K562 (cell line): ENCODE results near the gene PUM2. TPM values are rescaled to one million over a fixed set of nuclear protein-coding genes. Genes with fewer than 3 reads are reported as not detected.

Source experiments
- ATAC-seq: fragments of 200-7000 bp; cut with Tn5 transposase; 3 replicates; pipeline ENCODE4 v1.9.1; 2020; ENCODE audit warnings: moderate library complexity
- BruUV-seq: library from RNA; stranded (reverse); fragments of 400-500 nt; replicated peaks from 2 replicates; lab custom pipeline; 2021; lab: Mats Ljungman, UMichigan
- CTCF ChIA-PET: fragments of 300-600 bp; formaldehyde crosslinking; extraction: SDS; loops from one replicate; lab custom pipeline; 2021; ENCODE audit warnings: low intra/inter-chr PET ratio; lab: Yijun Ruan, JAX
- POLR2A ChIA-PET: fragments of 300-600, 350-650 bp; sonication (Branson Sonifier 250); formaldehyde crosslinking; extraction: SDS; loops from one replicate; lab custom pipeline; 2021; ENCODE audit warnings: antibody characterized with exemption, inconsistent platforms; lab: Yijun Ruan, JAX
- DNase-seq, 4 experiments: peaks; one replicate each; pipeline versions ENCODE4 v3.0.0 to v3.0.0-alpha.2; 2011 to 2018; ENCODE audit warnings: low spot score in 3 of 4, mixed read lengths in 3 of 4; ENCODE audit errors: extremely low read depth in 1 of 4
- FAIRE-seq: peaks from 2 replicates; lab custom pipeline; 2011; peaks lifted over from hg19 to GRCh38; lab: Jason Lieb, UNC
- H2AFZ ChIP-seq: 2 replicates; pipeline ENCODE4 v1.6.0; 2011; ENCODE audit warnings: low read depth, low read length, control low read depth, inconsistent platforms
- H3K27ac ChIP-seq: fragments of 200-600 bp; 3 replicates; pipeline ENCODE4 v1.8.0; 2011; ENCODE audit warnings: low read depth, mild to moderate bottlenecking, control low read depth, inconsistent platforms, low read length, moderate library complexity, mixed read lengths; ENCODE audit errors: extremely low read depth
- H3K27me3 ChIP-seq, 2 experiments: fragments of 300-600 bp in 1 of 2; 2 replicates in 1 of 2; 3 replicates in 1 of 2; pipeline versions ENCODE4 v1.6.0 to v1.8.0; 2011; ENCODE audit warnings: inconsistent platforms in 2 of 2, low read length in 2 of 2, mild to moderate bottlenecking in 1 of 2, mixed read lengths in 1 of 2, moderate library complexity in 1 of 2; ENCODE audit not compliant: control insufficient read depth in 2 of 2, insufficient read depth in 2 of 2
- H3K36me3 ChIP-seq: fragments of 300-600 bp; 3 replicates; pipeline ENCODE4 v1.8.0; 2011; ENCODE audit warnings: mild to moderate bottlenecking, low read length, inconsistent platforms; ENCODE audit not compliant: control insufficient read depth, insufficient read depth
- H3K4me1 ChIP-seq, 2 experiments: fragments of 200-600 bp in 1 of 2; replicated peaks in 1 of 2; 2 replicates in 1 of 2; 3 replicates in 1 of 2; pipeline versions ENCODE4 v1.5.1 to v1.8.0; 2011; ENCODE audit warnings: inconsistent platforms in 2 of 2, low read length in 2 of 2, mild to moderate bottlenecking in 1 of 2, mixed read lengths in 1 of 2, moderate library complexity in 1 of 2; ENCODE audit not compliant: control insufficient read depth in 2 of 2, insufficient read depth in 2 of 2
- H3K4me2 ChIP-seq: 2 replicates; pipeline ENCODE4 v1.6.1; 2011; ENCODE audit warnings: low read length, control low read depth, inconsistent platforms, mixed read lengths; ENCODE audit not compliant: insufficient read depth
- H3K4me3 ChIP-seq: fragments of 200-600 bp; sonication (generic), shearing (Covaris generic); 2 replicates; pipeline ENCODE4 v1.5.1; 2016; ENCODE audit warnings: control low read depth, inconsistent platforms
- H3K79me2 ChIP-seq: fragments of 200-600 bp; 3 replicates; pipeline ENCODE4 v1.8.0; 2011; ENCODE audit warnings: low read length, inconsistent platforms; ENCODE audit not compliant: control insufficient read depth, insufficient read depth
- H3K9ac ChIP-seq, 2 experiments: 2 replicates each; pipeline versions ENCODE4 v1.6.0 to v1.6.1; 2011; ENCODE audit warnings: low read depth in 2 of 2, low read length in 2 of 2, control low read depth in 1 of 2, inconsistent platforms in 1 of 2, mild to moderate bottlenecking in 1 of 2, mixed read lengths in 1 of 2; ENCODE audit not compliant: insufficient read depth in 1 of 2
- H3K9me1 ChIP-seq: one replicate; pipeline ENCODE4 v1.6.0; 2011; ENCODE audit warnings: inconsistent platforms, mild to moderate bottlenecking, low read length, moderate library complexity; ENCODE audit not compliant: control insufficient read depth, insufficient read depth
- H3K9me3 ChIP-seq: replicated peaks from 2 replicates; pipeline ENCODE4 v1.5.1; 2011; ENCODE audit warnings: low read depth, low read length, inconsistent platforms; ENCODE audit not compliant: control insufficient read depth, insufficient read depth
- H4K20me1 ChIP-seq: replicated peaks from 2 replicates; pipeline ENCODE4 v1.6.1; 2011; ENCODE audit warnings: low read length, inconsistent platforms, mixed read lengths; ENCODE audit not compliant: control insufficient read depth, insufficient read depth
- TEAD4 ChIP-seq, 2 experiments: sonication (generic) in 1 of 2; formaldehyde crosslinking in 1 of 2; IDR thresholded peaks; 2 replicates each; pipeline versions ENCODE4 v1.6.1 to v1.8.0; 2012 to 2022; ENCODE audit warnings: borderline replicate concordance in 1 of 2, inconsistent platforms in 1 of 2, low read length in 1 of 2, mild to moderate bottlenecking in 1 of 2, missing genetic modification reagents in 1 of 2
- YY1 ChIP-seq, 3 experiments: IDR thresholded peaks; 2 replicates each; pipeline ENCODE4 v1.6.1; 2011; ENCODE audit warnings: low read length in 2 of 3, mild to moderate bottlenecking in 2 of 3, moderate library complexity in 2 of 3, borderline replicate concordance in 1 of 3, control low read depth in 1 of 3, low read depth in 1 of 3; ENCODE audit not compliant: insufficient read depth in 3 of 3, insufficient replicate concordance in 2 of 3, control insufficient read depth in 1 of 3, insufficient read length in 1 of 3; ENCODE audit errors: extremely low read depth in 1 of 3
- ZBTB17 ChIP-seq: fragments of 450-650 bp; formaldehyde crosslinking; IDR thresholded peaks from 2 replicates; pipeline ENCODE4 v1.4.0; 2020; ENCODE audit warnings: mild to moderate bottlenecking
- ZNF24 ChIP-seq: fragments of 450-650 bp; IDR thresholded peaks from 2 replicates; pipeline ENCODE4 v1.6.1; 2016
- ZNF57 ChIP-seq: fragments of 450-650 bp; formaldehyde crosslinking; IDR thresholded peaks from 2 replicates; pipeline ENCODE4 v1.4.0; 2020; ENCODE audit warnings: mild to moderate bottlenecking, moderate library complexity
- ZNF696 ChIP-seq: fragments of 250-450 bp; sonication (Bioruptor Pico); conservative IDR thresholded peaks from 2 replicates; pipeline ENCODE4 v1.4.0; 2020; ENCODE audit warnings: mild to moderate bottlenecking, moderate library complexity
- ZZZ3 ChIP-seq: fragments of 450-650 bp; IDR thresholded peaks from 2 replicates; pipeline ENCODE4 v1.6.1; 2016; ENCODE audit warnings: antibody characterized with exemption, mild to moderate bottlenecking, moderate library complexity
- WGBS: fragments of 100-300 bp; shearing (Covaris generic); methylation state at CpG from one replicate; pipeline ENCODE4 v1.1.6; 2016; ENCODE audit warnings: low coverage, mixed read lengths; ENCODE audit not compliant: insufficient coverage; ENCODE audit errors: missing lambda C conversion rate; 5-methylcytosine and 5-hydroxymethylcytosine counted together
- in situ Hi-C: fragments of 300-500 bp; cut with MboI; formaldehyde crosslinking; loops from 4 replicates; pipeline ENCODE4 v1.15.0; 2018; ENCODE audit warnings: inconsistent platforms, mixed read lengths
- intact Hi-C: fragments of 100-400 bp; cut with micrococcal nuclease; formaldehyde crosslinking; loops from 2 replicates; pipeline ENCODE4 v1.14.2; 2022
- polyA plus RNA-seq, 8 experiments: library from polyadenylated mRNA; depleted of rRNA in 4 of 8; stranded (reverse) in 5 of 8; unstranded in 3 of 8; fragments of >200 nt; fragmentation: Nextera tagmentation in 2 of 8; fragmentation: Illumina TruSeq in 1 of 8; extraction: Ambion mirVana in 2 of 8; extraction: Trizol in 1 of 8; gene quantifications; 2 replicates each; pipeline versions ENCODE4 v1.2.1 to v1.2.3, GENCODE V29; 2011 to 2014; ENCODE audit warnings: inconsistent platforms in 1 of 8, missing spikeins in 1 of 8
- total RNA-seq, 7 experiments: library from RNA; depleted of rRNA in 6 of 7; stranded (reverse); fragments of >200 nt in 6 of 7; fragmentation: Illumina TruSeq in 2 of 7; extraction: Trizol in 2 of 7; gene quantifications; 2 replicates each; pipeline versions ENCODE4 v1.2.1 to v1.2.3, GENCODE V29; 2011 to 2021; ENCODE audit warnings: low replicate concordance in 1 of 7
- TF ChIP-seq, protein P1 (sequence below), 2 experiments: fragments of 450-650 bp; IDR thresholded peaks; 2 replicates each; pipeline ENCODE4 v1.6.1; 2016; ENCODE audit warnings: mild to moderate bottlenecking in 2 of 2, borderline replicate concordance in 1 of 2, low read depth in 1 of 2, moderate library complexity in 1 of 2

PUM2 gene
- total and polyA plus RNA-seq, 9 of the 15 experiments (the other 6 are each of a cell fraction or from before 2014, with no cell fraction given) = 13.4 to 61.9 (median 28.3) TPM

DNA sequence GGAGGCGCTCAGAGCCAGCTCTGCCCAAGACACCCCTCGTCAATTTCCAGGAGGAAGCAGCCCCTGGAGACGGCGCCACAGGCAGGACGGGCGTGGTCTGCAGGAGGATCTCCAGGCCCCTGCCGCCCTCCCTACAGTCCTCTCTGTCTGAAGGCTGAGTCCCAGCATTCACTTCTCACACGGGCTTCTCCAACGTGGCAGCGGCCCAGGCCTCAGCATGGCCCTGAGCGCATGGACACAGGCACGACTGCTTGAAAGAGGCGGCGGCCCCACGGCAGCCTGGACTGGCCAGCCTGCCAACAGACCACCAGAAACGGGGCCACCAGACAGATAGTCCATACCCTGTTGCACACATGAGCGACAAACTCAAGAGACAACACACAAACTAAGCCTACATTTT is 149.0 kb downstream of the PUM2 start:
- POLR2A ChIA-PET = interaction anchor here (0.7 to 1.4 kb wide), 3 partner anchors 9 to 17 kb away, joined by 3 to 5 read pairs (median 5); no protein-coding TSS in a partner anchor
- 14% methylated on average over 12 of the region's 17 CpGs for WGBS

More for the DNA sequence above, 149.0 kb downstream of the PUM2 start:
- no peak overlapping the region for H3K4me3 ChIP-seq
- CTCF ChIA-PET = interaction anchor here (0.6 kb wide), 1 partner anchor 25 kb away, joined by 7 read pairs; no protein-coding TSS in a partner anchor
- H3K79me2 ChIP-seq = no peaks in the 10 kb centered on the region
- ATAC-seq (peak; percentile 20; the same call in 2 of the 3 replicates), FAIRE-seq (no peak), DNase-seq (no peak)
- no peaks in the 10 kb centered on the region for H3K9me1 ChIP-seq
- TF ChIP-seq ZNF696 (CRISPR knock-in tag) = no peak
- TF ChIP-seq ZNF24 = no peak
- TF ChIP-seq TEAD4 (IDR thresholded peaks at IDR 0.05; ENCODE audit: low read length) = no peak
- no peak for TF ChIP-seq TEAD4 (CRISPR knock-in tag; IDR thresholded peaks at IDR 0.05; ENCODE audit: borderline replicate concordance)
- TF ChIP-seq, protein P1, sequence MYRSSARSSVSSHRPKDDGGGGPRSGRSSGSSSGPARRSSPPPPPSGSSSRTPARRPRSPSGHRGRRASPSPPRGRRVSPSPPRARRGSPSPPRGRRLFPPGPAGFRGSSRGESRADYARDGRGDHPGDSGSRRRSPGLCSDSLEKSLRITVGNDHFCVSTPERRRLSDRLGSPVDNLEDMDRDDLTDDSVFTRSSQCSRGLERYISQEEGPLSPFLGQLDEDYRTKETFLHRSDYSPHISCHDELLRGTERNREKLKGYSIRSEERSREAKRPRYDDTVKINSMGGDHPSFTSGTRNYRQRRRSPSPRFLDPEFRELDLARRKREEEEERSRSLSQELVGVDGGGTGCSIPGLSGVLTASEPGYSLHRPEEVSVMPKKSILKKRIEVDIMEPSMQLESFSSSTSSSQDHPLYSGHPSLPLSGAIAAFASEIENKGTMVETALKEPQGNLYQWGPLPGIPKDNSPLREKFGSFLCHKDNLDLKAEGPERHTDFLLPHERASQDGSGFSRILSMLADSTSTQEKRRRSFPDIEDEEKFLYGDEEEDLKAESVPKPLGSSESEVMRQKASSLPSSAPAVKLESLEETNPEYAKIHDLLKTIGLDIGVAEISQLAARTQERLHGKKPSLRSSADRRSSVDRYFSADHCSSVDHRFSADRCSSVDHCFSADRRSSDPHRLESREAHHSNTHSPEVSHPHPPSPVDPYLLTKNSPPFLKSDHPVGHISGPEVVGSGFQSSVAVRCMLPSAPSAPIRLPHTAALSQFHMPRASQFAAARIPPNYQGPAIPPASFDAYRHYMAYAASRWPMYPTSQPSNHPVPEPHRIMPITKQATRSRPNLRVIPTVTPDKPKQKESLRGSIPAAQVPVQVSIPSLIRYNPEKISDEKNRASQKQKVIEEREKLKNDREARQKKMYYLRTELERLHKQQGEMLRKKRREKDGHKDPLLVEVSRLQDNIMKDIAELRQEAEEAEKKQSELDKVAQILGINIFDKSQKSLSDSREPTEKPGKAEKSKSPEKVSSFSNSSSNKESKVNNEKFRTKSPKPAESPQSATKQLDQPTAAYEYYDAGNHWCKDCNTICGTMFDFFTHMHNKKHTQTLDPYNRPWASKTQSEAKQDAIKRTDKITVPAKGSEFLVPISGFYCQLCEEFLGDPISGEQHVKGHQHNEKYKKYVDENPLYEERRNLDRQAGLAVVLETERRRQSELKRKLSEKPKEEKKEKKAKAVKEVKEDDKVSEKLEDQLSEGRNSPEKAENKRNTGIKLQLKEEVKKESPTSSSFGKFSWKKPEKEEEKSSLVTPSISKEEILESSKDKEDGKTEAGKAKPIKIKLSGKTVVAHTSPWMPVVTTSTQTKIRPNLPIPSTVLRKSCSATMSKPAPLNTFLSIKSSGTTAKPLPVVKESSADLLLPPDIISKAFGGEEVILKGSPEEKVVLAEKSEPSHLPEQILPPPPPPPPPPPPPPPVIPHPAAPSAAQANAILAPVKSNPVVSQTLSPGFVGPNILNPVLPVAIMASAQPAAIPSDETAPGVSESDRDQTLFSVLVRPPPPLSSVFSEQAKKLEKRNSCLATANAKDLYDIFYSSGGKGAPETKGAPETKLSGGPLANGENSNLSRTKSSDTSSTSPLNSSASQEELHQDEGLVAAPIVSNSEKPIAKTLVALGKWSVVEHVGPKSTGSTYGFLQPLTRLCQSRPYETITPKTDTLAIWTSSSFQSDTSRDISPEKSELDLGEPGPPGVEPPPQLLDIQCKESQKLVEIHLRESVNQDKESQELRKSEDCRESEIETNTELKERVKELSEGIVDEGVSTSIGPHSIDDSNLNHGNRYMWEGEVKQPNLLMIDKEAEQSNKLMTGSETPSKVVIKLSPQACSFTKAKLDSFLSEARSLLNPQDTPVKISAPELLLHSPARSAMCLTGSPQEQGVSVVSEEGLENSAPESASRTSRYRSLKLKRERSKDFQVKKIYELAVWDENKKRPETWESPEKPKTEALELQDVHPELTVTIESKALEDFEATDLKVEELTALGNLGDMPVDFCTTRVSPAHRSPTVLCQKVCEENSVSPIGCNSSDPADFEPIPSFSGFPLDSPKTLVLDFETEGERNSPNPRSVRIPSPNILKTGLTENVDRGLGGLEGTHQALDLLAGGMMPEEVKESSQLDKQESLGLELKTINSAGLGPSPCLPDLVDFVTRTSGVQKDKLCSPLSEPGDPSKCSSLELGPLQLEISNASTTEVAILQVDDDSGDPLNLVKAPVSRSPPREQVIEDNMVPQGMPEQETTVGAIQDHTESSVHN (IDR thresholded peaks at IDR 0.05; ENCODE audit: borderline replicate concordance in 1 of 2, low read depth in 1 of 2) = no peak
- no peak for TF ChIP-seq ZZZ3
- no peak for TF ChIP-seq ZBTB17
- no peak for TF ChIP-seq ZNF57 (CRISPR knock-in tag)
- TF ChIP-seq YY1 (IDR thresholded peaks at IDR 0.05; ENCODE audit: borderline replicate concordance in 1 of 3, control insufficient read depth in 1 of 3, extremely low read depth in 1 of 3, insufficient read depth in 3 of 3, insufficient read length in 1 of 3, insufficient replicate concordance in 2 of 3, low read depth in 1 of 3, low read length in 2 of 3) = no peak
- no peak overlapping the region for H2AFZ ChIP-seq
- no peaks in the 10 kb centered on the region for H3K36me3 ChIP-seq
- H3K9ac ChIP-seq = no peak overlapping the region
- in situ Hi-C loops = no loop called here
- H3K27me3 ChIP-seq = peaks cover 17 to 56% of the 10 kb centered on the region in 2 experiments; a peak in 4 of 5 replicates
- no peak overlapping the region for H3K4me2 ChIP-seq
- H3K4me1 ChIP-seq = peaks cover 0 to 8% of the 10 kb centered on the region in 2 experiments; a peak in 2 of 5 replicates
- intact Hi-C loops = no loop called here
- no peak overlapping the region for H3K27ac ChIP-seq
- H4K20me1 ChIP-seq = 0 out of 2 replicates have a peak, but pooled peaks cover 9% of the 10 kb centered on the region
- BruUV-seq = no TSS peak
- H3K9me3 ChIP-seq = no peaks in the 10 kb centered on the region
